Caco-2 (cell line): ENCODE measurements around the gene PTPRN2. TPM values are rescaled to one million over a fixed set of nuclear protein-coding genes. Genes with fewer than 3 reads are reported as not detected.

ENCODE experiments used
- BruUV-seq: library from RNA; stranded (reverse); fragments of 400-500 nt; replicated peaks from 2 replicates; lab custom pipeline; 2021; lab: Mats Ljungman, UMichigan
- CTCF ChIA-PET: fragments of 300-600 bp; sonication (Branson Sonifier 250); formaldehyde crosslinking; loops from one replicate; lab custom pipeline; 2022; ENCODE audit warnings: antibody characterized with exemption; lab: Charles Lee
- POLR2A ChIA-PET: fragments of 300-600 bp; sonication (Branson Sonifier 250); formaldehyde crosslinking; loops from one replicate; lab custom pipeline; 2022; ENCODE audit warnings: antibody characterized with exemption; lab: Charles Lee
- DNase-seq, 2 experiments: peaks; one replicate each; pipeline versions ENCODE4 v3.0.0 to v3.0.0-alpha.2; 2020 to 2022
- H3K27me3 ChIP-seq: replicated peaks from 2 replicates; pipeline ENCODE4 v1.6.0; 2011; ENCODE audit warnings: low read length; ENCODE audit not compliant: control insufficient read depth, insufficient read depth
- H3K36me3 ChIP-seq: 2 replicates; pipeline ENCODE4 v1.5.1; 2011; ENCODE audit warnings: low read length; ENCODE audit not compliant: control insufficient read depth, insufficient read depth
- H3K4me1 ChIP-seq: fragments of 250-450 bp; sonication (Bioruptor Pico); 2 replicates; pipeline ENCODE4 v1.5.1; 2020; ENCODE audit warnings: mild to moderate bottlenecking
- H3K4me3 ChIP-seq: 2 replicates; pipeline ENCODE4 v1.5.1; 2011; ENCODE audit warnings: low read depth, mild to moderate bottlenecking, control low read depth, low read length
- H3K9me3 ChIP-seq: fragments of 250-450 bp; sonication (Bioruptor Pico); 2 replicates; pipeline ENCODE4 v1.5.1; 2020; ENCODE audit warnings: mild to moderate bottlenecking, moderate library complexity
- H3K27ac Mint-ChIP-seq: one replicate; pipeline ENCODE4 v1.8.0; 2022; ENCODE audit warnings: mixed read lengths; ENCODE audit not compliant: unreplicated experiment
- H3K27me3 Mint-ChIP-seq: one replicate; pipeline ENCODE4 v1.8.0; 2022; ENCODE audit warnings: mixed read lengths; ENCODE audit not compliant: insufficient read depth, unreplicated experiment
- H3K36me3 Mint-ChIP-seq: one replicate; pipeline ENCODE4 v1.8.0; 2022; ENCODE audit warnings: mild to moderate bottlenecking, mixed read lengths; ENCODE audit not compliant: insufficient read depth, unreplicated experiment
- H3K4me1 Mint-ChIP-seq: one replicate; pipeline ENCODE4 v1.8.0; 2022; ENCODE audit warnings: low read depth, mixed read lengths; ENCODE audit not compliant: unreplicated experiment
- H3K4me3 Mint-ChIP-seq: one replicate; pipeline ENCODE4 v1.8.0; 2022; ENCODE audit warnings: mild to moderate bottlenecking, moderate library complexity, mixed read lengths; ENCODE audit not compliant: unreplicated experiment
- H3K9me3 Mint-ChIP-seq: one replicate; pipeline ENCODE4 v1.8.0; 2022; ENCODE audit warnings: mixed read lengths; ENCODE audit not compliant: unreplicated experiment
- CTCF ChIP-seq, 2 experiments: fragments of 200-600 bp in 1 of 2; IDR thresholded peaks; 1 replicate in 1 of 2; 2 replicates in 1 of 2; pipeline versions ENCODE4 v1.5.1 to v1.8.0; 2011 to 2022; ENCODE audit warnings: antibody characterized with exemption in 1 of 2, control low read depth in 1 of 2, inconsistent platforms in 1 of 2, low read depth in 1 of 2, low read length in 1 of 2, mild to moderate bottlenecking in 1 of 2, moderate library complexity in 1 of 2; ENCODE audit not compliant: insufficient read depth in 1 of 2, severe bottlenecking in 1 of 2, unreplicated experiment in 1 of 2
- intact Hi-C: fragments of 100-400 bp; cut with micrococcal nuclease; formaldehyde crosslinking; loops from one replicate; pipeline ENCODE4 v1.10.0; 2022; ENCODE audit not compliant: unreplicated experiment
- total RNA-seq: library from RNA; stranded (reverse); gene quantifications from 2 replicates; pipeline ENCODE4 v1.2.3, GENCODE V29; 2022

The PTPRN2 gene
- total RNA-seq, 1 experiment from 2014 or later: 1.4 TPM

GRCh38 chr7:157610671-157611295, 976.8 kb downstream of the PTPRN2 start:
- Mint-ChIP-seq H3K27me3 (no peaks in the 10 kb centered on the region), H3K36me3 (no peaks in the 10 kb centered on the region), H3K4me3 (no peak overlapping the region), H3K9me3 (no peaks in the 10 kb centered on the region), H3K4me1 (peaks cover 21% of the 10 kb centered on the region), H3K27ac (no peak overlapping the region)
- no peaks in the 10 kb centered on the region for H3K27me3 ChIP-seq
- H3K9me3 ChIP-seq: no peaks in the 10 kb centered on the region
- TF ChIP-seq CTCF (IDR thresholded peaks at IDR 0.05; ENCODE audit: insufficient read depth in 1 of 2, low read depth in 1 of 2, low read length in 1 of 2, severe bottlenecking in 1 of 2, unreplicated experiment in 1 of 2): no peak
- BruUV-seq: TSS peak; percentile 11
- intact Hi-C loops: no loop called here
- no peaks in the 10 kb centered on the region for H3K36me3 ChIP-seq
- CTCF ChIA-PET: no interaction called here
- H3K4me3 ChIP-seq: no peak overlapping the region
- POLR2A ChIA-PET: no interaction called here
- DNase-seq: no peak
- H3K4me1 ChIP-seq: peaks cover 9% of the 10 kb centered on the region

GRCh38 chr7:157609932-157610640, 977.5 kb downstream of the PTPRN2 start:
- no peaks in the 10 kb centered on the region for H3K9me3 ChIP-seq
- no peak for DNase-seq
- H3K36me3 Mint-ChIP-seq: no peaks in the 10 kb centered on the region

GRCh38 chr7:157609516-157609915, 978.1 kb downstream of the PTPRN2 start:
- intact Hi-C loops: no loop called here
- no peaks in the 10 kb centered on the region for H3K27me3 Mint-ChIP-seq
- no peaks in the 10 kb centered on the region for H3K36me3 Mint-ChIP-seq
- no peaks in the 10 kb centered on the region for H3K27me3 ChIP-seq
- BruUV-seq: no TSS peak
- no peak for TF ChIP-seq CTCF (IDR thresholded peaks at IDR 0.05; ENCODE audit: insufficient read depth in 1 of 2, low read depth in 1 of 2, low read length in 1 of 2, severe bottlenecking in 1 of 2, unreplicated experiment in 1 of 2)
- ChIA-PET POLR2A (no interaction called here), CTCF (no interaction called here)
- no peak overlapping the region for H3K4me3 ChIP-seq
- peaks cover 20% of the 10 kb centered on the region for H3K4me1 Mint-ChIP-seq
- no peak overlapping the region for H3K4me3 Mint-ChIP-seq
- DNase-seq: no peak
- H3K9me3 Mint-ChIP-seq: no peaks in the 10 kb centered on the region
- H3K36me3 ChIP-seq: no peaks in the 10 kb centered on the region
- no peaks in the 10 kb centered on the region for H3K9me3 ChIP-seq
- peaks cover 9% of the 10 kb centered on the region for H3K4me1 ChIP-seq
- H3K27ac Mint-ChIP-seq: no peak overlapping the region

More at GRCh38 chr7:157609932-157610640, 977.5 kb downstream of the PTPRN2 start:
- H3K27me3 ChIP-seq: no peaks in the 10 kb centered on the region
- ChIA-PET POLR2A (no interaction called here), CTCF (no interaction called here)
- TF ChIP-seq CTCF (IDR thresholded peaks at IDR 0.05; ENCODE audit: insufficient read depth in 1 of 2, low read depth in 1 of 2, low read length in 1 of 2, severe bottlenecking in 1 of 2, unreplicated experiment in 1 of 2): no peak
- BruUV-seq: no TSS peak
- H3K4me1 ChIP-seq: peaks cover 9% of the 10 kb centered on the region
- Mint-ChIP-seq H3K27me3 (no peaks in the 10 kb centered on the region), H3K27ac (no peak overlapping the region), H3K4me1 (peaks cover 21% of the 10 kb centered on the region), H3K4me3 (no peak overlapping the region), H3K9me3 (no peaks in the 10 kb centered on the region)
- no peak overlapping the region for H3K4me3 ChIP-seq
- H3K36me3 ChIP-seq: no peaks in the 10 kb centered on the region
- intact Hi-C loops: no loop called here
